SK-N-SH (cell line): ENCODE data around the gene C6. TPM values are rescaled to one million over a fixed set of nuclear protein-coding genes. Genes with fewer than 3 reads are reported as not detected.

Experiments
- CTCF ChIA-PET: fragments of 300-600, 350-600 bp; formaldehyde crosslinking; extraction: SDS; loops from one replicate; lab custom pipeline; 2021; lab: Yijun Ruan, JAX
- POLR2A ChIA-PET: fragments of 350-600 bp; sonication (Branson Sonifier 250); formaldehyde crosslinking; extraction: SDS; loops from one replicate; lab custom pipeline; 2020; ENCODE audit warnings: antibody characterized with exemption, inconsistent platforms; lab: Yijun Ruan, JAX
- DNase-seq: peaks from one replicate; pipeline ENCODE4 v3.0.0; 2012
- H2AFZ ChIP-seq: fragments of 200-600 bp; sonication (generic); 2 replicates; pipeline ENCODE4 v1.8.1; 2016; ENCODE audit warnings: antibody characterized with exemption, mild to moderate bottlenecking, low read depth
- H3F3A ChIP-seq: fragments of 200-600 bp; sonication (generic); replicated peaks from 2 replicates; pipeline ENCODE3; 2016; ENCODE audit warnings: antibody characterized with exemption, mild to moderate bottlenecking; ENCODE audit not compliant: insufficient read depth
- H3K27ac ChIP-seq, 2 experiments: fragments of 200-500 bp in 1 of 2; fragments of 200-600 bp in 1 of 2; sonication (Bioruptor generic) in 1 of 2; sonication (generic), shearing (Covaris generic) in 1 of 2; 2 replicates each; pipeline versions ENCODE4 v1.5.1 to v1.6.1; 2014 to 2016; ENCODE audit warnings: low read depth in 2 of 2, inconsistent platforms in 1 of 2, low read length in 1 of 2, mild to moderate bottlenecking in 1 of 2, mixed read lengths in 1 of 2
- H3K27me3 ChIP-seq: fragments of 200-600 bp; sonication (generic), shearing (Covaris generic); 2 replicates; pipeline ENCODE4 v1.6.1; 2016; ENCODE audit warnings: mixed run types; ENCODE audit not compliant: insufficient read depth
- H3K36me3 ChIP-seq, 2 experiments: fragments of 200-500 bp in 1 of 2; fragments of 200-600 bp in 1 of 2; sonication (Bioruptor generic) in 1 of 2; sonication (generic) in 1 of 2; replicated peaks in 1 of 2; 2 replicates each; pipeline versions ENCODE3 to v1.5.1; 2014 to 2016; ENCODE audit warnings: low read length in 1 of 2, mild to moderate bottlenecking in 1 of 2; ENCODE audit not compliant: insufficient read depth in 2 of 2, control insufficient read depth in 1 of 2
- H3K4me1 ChIP-seq, 2 experiments: fragments of 200-500 bp in 1 of 2; fragments of 200-600 bp in 1 of 2; sonication (Bioruptor generic) in 1 of 2; sonication (generic), shearing (Covaris generic) in 1 of 2; 2 replicates each; pipeline versions ENCODE4 v1.5.1 to v1.6.1; 2014 to 2016; ENCODE audit warnings: low read depth in 1 of 2, low read length in 1 of 2, mixed run types in 1 of 2; ENCODE audit not compliant: insufficient read depth in 2 of 2, control insufficient read depth in 1 of 2
- H3K4me2 ChIP-seq: fragments of 200-600 bp; sonication (generic), shearing (Covaris generic); 2 replicates; pipeline ENCODE4 v1.6.1; 2017; ENCODE audit warnings: mixed run types
- H3K4me3 ChIP-seq, 2 experiments: fragments of 200-500 bp in 1 of 2; fragments of 200-600 bp in 1 of 2; sonication (Bioruptor generic) in 1 of 2; sonication (generic), shearing (Covaris generic) in 1 of 2; 2 replicates each; pipeline versions ENCODE4 v1.5.1 to v1.8.1; 2014 to 2016; ENCODE audit warnings: low read depth in 2 of 2, inconsistent platforms in 1 of 2, low read length in 1 of 2, mild to moderate bottlenecking in 1 of 2, mixed read lengths in 1 of 2, moderate library complexity in 1 of 2
- H3K79me2 ChIP-seq: fragments of 200-600 bp; sonication (generic); 2 replicates; pipeline ENCODE4 v1.8.1; 2017; ENCODE audit warnings: mild to moderate bottlenecking; ENCODE audit not compliant: insufficient read depth
- H3K9ac ChIP-seq: fragments of 200-600 bp; sonication (generic); 2 replicates; pipeline ENCODE4 v1.6.1; 2017; ENCODE audit warnings: mixed run types
- H3K9me2 ChIP-seq: fragments of 200-600 bp; sonication (generic); 2 replicates; pipeline ENCODE4 v1.6.1; 2017; ENCODE audit warnings: mixed run types
- H3K9me3 ChIP-seq: fragments of 200-600 bp; sonication (generic); 2 replicates; pipeline ENCODE4 v1.6.1; 2017; ENCODE audit warnings: mixed run types, mild to moderate bottlenecking, moderate library complexity
- H4K20me1 ChIP-seq: fragments of 200-600 bp; sonication (generic); 2 replicates; pipeline ENCODE4 v1.6.1; 2017; ENCODE audit warnings: mild to moderate bottlenecking, mixed run types; ENCODE audit not compliant: insufficient read depth
- ELF1 ChIP-seq: IDR thresholded peaks from 2 replicates; pipeline ENCODE4 v1.4.0; 2012
- EZH2phosphoT487 ChIP-seq: fragments of 200-600 bp; sonication (generic); IDR thresholded peaks from 2 replicates; pipeline ENCODE4 v1.6.1; 2017; ENCODE audit warnings: low read depth, mixed run types, mild to moderate bottlenecking, antibody characterized with exemption, moderate library complexity, borderline replicate concordance
- FOXJ3 ChIP-seq: sonication (generic); formaldehyde crosslinking; IDR thresholded peaks from 2 replicates; pipeline ENCODE4 v1.5.1; 2020; ENCODE audit warnings: mild to moderate bottlenecking, missing genetic modification reagents
- FOXM1 ChIP-seq: IDR thresholded peaks from 2 replicates; pipeline ENCODE4 v1.4.0; 2012; ENCODE audit warnings: low read depth, mild to moderate bottlenecking
- GATA2 ChIP-seq: sonication (generic); formaldehyde crosslinking; IDR thresholded peaks from 2 replicates; pipeline ENCODE4 v1.5.0; 2020; ENCODE audit warnings: mild to moderate bottlenecking, missing genetic modification reagents
- JUND ChIP-seq: IDR thresholded peaks from 2 replicates; pipeline ENCODE4 v1.4.0; 2012
- MAX ChIP-seq: IDR thresholded peaks from 2 replicates; pipeline ENCODE4 v1.4.0; 2012; ENCODE audit warnings: low read depth
- MEF2A ChIP-seq: IDR thresholded peaks from 2 replicates; pipeline ENCODE4 v1.4.0; 2012; ENCODE audit warnings: low read depth, borderline replicate concordance
- MXI1 ChIP-seq: IDR thresholded peaks from 2 replicates; pipeline ENCODE4 v1.6.1; 2012; ENCODE audit warnings: mild to moderate bottlenecking, low read depth, low read length, improper control_type of control experiment
- NFIC ChIP-seq: IDR thresholded peaks from 2 replicates; pipeline ENCODE4 v1.4.0; 2012; ENCODE audit warnings: borderline replicate concordance
- NRF1 ChIP-seq: IDR thresholded peaks from 2 replicates; pipeline ENCODE4 v1.6.1; 2012; ENCODE audit warnings: low read depth, mild to moderate bottlenecking, low read length
- POLR2AphosphoS5 ChIP-seq: IDR thresholded peaks from 2 replicates; pipeline ENCODE4 v1.6.1; 2012; ENCODE audit warnings: low read depth, low read length
- RXRA ChIP-seq: IDR thresholded peaks from 2 replicates; pipeline ENCODE4 v1.4.0; 2012; ENCODE audit warnings: low read depth, mild to moderate bottlenecking, borderline replicate concordance
- SMC3 ChIP-seq: IDR thresholded peaks from 2 replicates; pipeline ENCODE4 v1.6.1; 2012; ENCODE audit warnings: low read depth, low read length, improper control_type of control experiment
- TAF1 ChIP-seq: IDR thresholded peaks from 2 replicates; pipeline ENCODE4 v1.6.1; 2012; ENCODE audit warnings: low read depth, mild to moderate bottlenecking, low read length, moderate library complexity, borderline replicate concordance
- USF1 ChIP-seq: IDR thresholded peaks from 2 replicates; pipeline ENCODE4 v1.4.0; 2012; ENCODE audit warnings: low read depth, borderline replicate concordance
- WGBS: methylation state at CpG from one replicate; pipeline ENCODE4 v1.1.6; 2017; ENCODE audit warnings: low lambda C conversion rate; 5-methylcytosine and 5-hydroxymethylcytosine counted together
- polyA plus RNA-seq, 3 experiments: library from polyadenylated mRNA; depleted of rRNA; stranded (reverse); fragments of >200 nt; gene quantifications; 2 replicates each; pipeline ENCODE4 v1.2.3, GENCODE V29; 2012

The C6 gene
- polyA plus RNA-seq, 1 of the 3 experiments (the other 2 are of a cell fraction), result 0.08 TPM

GRCh38 chr5:41094871-41095270, 118.5 kb downstream of the C6 start:
- H3K9ac ChIP-seq, result no peak overlapping the region
- H3K9me3 ChIP-seq, result no peaks in the 10 kb centered on the region
- H3K27ac ChIP-seq, result no peak overlapping the region
- H3K4me1 ChIP-seq, result no peaks in the 10 kb centered on the region
- no peaks in the 10 kb centered on the region for H3K9me2 ChIP-seq
- TF ChIP-seq USF1, result 0 out of 2 replicates have a peak, but pooled peaks have one; percentile 57
- TF ChIP-seq ELF1, result no peak
- no peaks in the 10 kb centered on the region for H4K20me1 ChIP-seq
- H3K4me3 ChIP-seq, result no peak overlapping the region
- H2AFZ ChIP-seq, result no peak overlapping the region
- WGBS, result 40% methylated on average over 2 of the region's 2 CpGs
- DNase-seq, result no peak
- ChIA-PET POLR2A (no interaction called here), CTCF (no interaction called here)
- no peaks in the 10 kb centered on the region for H3F3A ChIP-seq
- H3K27me3 ChIP-seq, result no peaks in the 10 kb centered on the region
- no peak overlapping the region for H3K4me2 ChIP-seq
- no peaks in the 10 kb centered on the region for H3K36me3 ChIP-seq
- H3K79me2 ChIP-seq, result no peaks in the 10 kb centered on the region

- no peaks in the 10 kb centered on the region for H3K27me3 ChIP-seq
- no peaks in the 10 kb centered on the region for H4K20me1 ChIP-seq
- no peaks in the 10 kb centered on the region for H3K4me1 ChIP-seq
- no peaks in the 10 kb centered on the region for H3K36me3 ChIP-seq
- CTCF ChIA-PET, result no interaction called here
- H3K9me3 ChIP-seq, result no peaks in the 10 kb centered on the region
- H3K4me3 ChIP-seq, result no peak overlapping the region
- H3K79me2 ChIP-seq, result no peaks in the 10 kb centered on the region
- no peak overlapping the region for H2AFZ ChIP-seq
- no peak for DNase-seq
- no peaks in the 10 kb centered on the region for H3K9me2 ChIP-seq
- WGBS, result 10% methylated on average over 1 of the region's 1 CpG
- H3K9ac ChIP-seq, result no peak overlapping the region
- TF ChIP-seq MXI1 (no peak), JUND (no peak), RXRA (no peak), NFIC (no peak), EZH2phosphoT487 (no peak), SMC3 (no peak), NRF1 (no peak), MEF2A (no peak), FOXJ3 (CRISPR knock-in tag) (no peak), POLR2AphosphoS5 (no peak), TAF1 (no peak), GATA2 (CRISPR knock-in tag) (no peak), MAX (no peak), FOXM1 (no peak)
- TF ChIP-seq, all 33 proteins: peak for 0
- H3K4me2 ChIP-seq, result no peak overlapping the region
- POLR2A ChIA-PET, result no interaction called here
- no peaks in the 10 kb centered on the region for H3F3A ChIP-seq
- H3K27ac ChIP-seq, result no peak overlapping the region
These were observed 119.5 kb downstream of the C6 start for GRCh38 chr5:41093803-41094202.

Other genes with a start within 250 kb of the C6 start
- gene MROH2B, start 142.2 kb downstream of the C6 start, polyA plus RNA-seq (2012; rRNA removed), result not detected in 2 replicates